ENCODE data around the gene HSCB.

GRCh38 chr22:28802595-28803123, 60.8 kb downstream of the HSCB start:
- TF ChIP-seq CTCF (IDR thresholded peaks at IDR 0.05; ENCODE audit: low read length) (peak; percentile 51), EZH2 (optimal IDR thresholded peaks at IDR 0.05; ENCODE audit: low read depth, low read length) (no peak), EZH2phosphoT487 (IDR thresholded peaks at IDR 0.05; ENCODE audit: low read length) (no peak)
